A549 (cell line): Measurements from ENCODE around the gene GPR17. TPM values are rescaled to one million over a fixed set of nuclear protein-coding genes. Genes with fewer than 3 reads are reported as not detected.

Experiments
- ATAC-seq, 2 experiments: fragments of 200-7000 bp in 1 of 2; fragments of >200 bp in 1 of 2; cut with Nextera tagmentation in 1 of 2; cut with Tn5 transposase in 1 of 2; 3 replicates each; pipeline versions ENCODE4 v1.8.0 to v1.9.1; 2018 to 2020; ENCODE audit warnings: mild to moderate bottlenecking in 1 of 2, moderate library complexity in 1 of 2
- CTCF ChIA-PET: fragments of 300-600 bp; sonication (Branson Sonifier 250); formaldehyde crosslinking; extraction: SDS; loops from one replicate; lab custom pipeline; 2021; ENCODE audit warnings: antibody characterized with exemption, inconsistent platforms; lab: Yijun Ruan, JAX
- POLR2A ChIA-PET: fragments of 350-600 bp; formaldehyde crosslinking; extraction: SDS; loops from one replicate; lab custom pipeline; 2021; ENCODE audit warnings: antibody characterized with exemption, inconsistent platforms; lab: Yijun Ruan, JAX
- DNase-seq, 2 experiments: peaks; one replicate each; pipeline versions ENCODE4 v3.0.0 to v3.0.0-alpha.2; 2011 to 2016; ENCODE audit warnings: low read depth in 1 of 2, low spot score in 1 of 2
- FAIRE-seq: peaks from 2 replicates; lab custom pipeline; 2011; peaks lifted over from hg19 to GRCh38; lab: Jason Lieb, UNC
- H3K27ac ChIP-seq, 2 experiments: fragments of >200 bp; sonication (Bioruptor Twin); formaldehyde crosslinking; 3 replicates each; pipeline ENCODE4 v1.5.1; 2016 to 2017
- H3K4me1 ChIP-seq: fragments of >200 bp; sonication (Bioruptor Twin); formaldehyde crosslinking; 3 replicates; pipeline ENCODE4 v1.6.1; 2016
- H3K4me2 ChIP-seq: fragments of >200 bp; sonication (Bioruptor Twin); formaldehyde crosslinking; 3 replicates; pipeline ENCODE4 v1.6.1; 2016
- H3K4me3 ChIP-seq: fragments of >200 bp; sonication (Bioruptor Twin); formaldehyde crosslinking; 3 replicates; pipeline ENCODE4 v1.5.1; 2016
- H3K9me3 ChIP-seq: fragments of >200 bp; sonication (Bioruptor Twin); formaldehyde crosslinking; 3 replicates; pipeline ENCODE4 v1.6.1; 2016
- CHD2 ChIP-seq: fragments of 150-350 bp; IDR thresholded peaks from 2 replicates; pipeline ENCODE4 v1.6.1; 2014; ENCODE audit warnings: low read length; ENCODE audit not compliant: partially characterized antibody
- CHD4 ChIP-seq: fragments of 200-600 bp; sonication (generic); IDR thresholded peaks from 2 replicates; pipeline ENCODE4 v1.6.1; 2016; ENCODE audit warnings: antibody characterized with exemption, mild to moderate bottlenecking, borderline replicate concordance
- CTCF ChIP-seq: fragments of >200 bp; sonication (Bioruptor Twin); formaldehyde crosslinking; IDR thresholded peaks from 3 replicates; pipeline ENCODE4 v1.5.1; 2016
- E2F6 ChIP-seq: IDR thresholded peaks from 2 replicates; pipeline ENCODE4 v1.6.1; 2012; ENCODE audit warnings: low read depth, borderline replicate concordance
- EHF ChIP-seq: fragments of 250-450 bp; sonication (Bioruptor Pico); IDR thresholded peaks from 2 replicates; pipeline ENCODE4 v1.5.0; 2020; ENCODE audit warnings: mild to moderate bottlenecking
- EHMT2 ChIP-seq: fragments of 200-600 bp; sonication (generic); IDR thresholded peaks from 2 replicates; pipeline ENCODE4 v1.6.1; 2016; ENCODE audit warnings: antibody characterized with exemption, low read depth, mild to moderate bottlenecking, moderate library complexity
- EP300 ChIP-seq, 2 experiments: fragments of >200 bp; sonication (Bioruptor Twin); formaldehyde crosslinking; IDR thresholded peaks; 2 replicates in 1 of 2; 3 replicates in 1 of 2; pipeline ENCODE4 v1.6.1; 2016 to 2017
- ESRRA ChIP-seq: fragments of 150-350 bp; IDR thresholded peaks from 2 replicates; pipeline ENCODE4 v1.6.1; 2014; ENCODE audit warnings: mild to moderate bottlenecking, low read length, borderline replicate concordance
- GATA3 ChIP-seq: IDR thresholded peaks from 2 replicates; pipeline ENCODE4 v1.6.1; 2012; ENCODE audit warnings: borderline replicate concordance
- HDAC2 ChIP-seq: fragments of 200-600 bp; sonication (generic); IDR thresholded peaks from 2 replicates; pipeline ENCODE4 v1.6.1; 2016
- HMGXB4 ChIP-seq: fragments of 250-450 bp; sonication (Bioruptor Pico); IDR thresholded peaks from 2 replicates; pipeline ENCODE4 v1.5.0; 2021; ENCODE audit warnings: mild to moderate bottlenecking, moderate library complexity, borderline replicate concordance
- HOXB13 ChIP-seq: fragments of 250-450 bp; sonication (Bioruptor Pico); IDR thresholded peaks from 2 replicates; pipeline ENCODE4 v1.5.0; 2020; ENCODE audit warnings: low read depth, mild to moderate bottlenecking, moderate library complexity
- HOXB5 ChIP-seq: fragments of 250-450 bp; sonication (Bioruptor Pico); IDR thresholded peaks from 2 replicates; pipeline ENCODE4 v1.5.0; 2020; ENCODE audit warnings: mild to moderate bottlenecking, moderate library complexity
- JUN ChIP-seq, 2 experiments: fragments of >200 bp; sonication (Bioruptor Twin); formaldehyde crosslinking; IDR thresholded peaks; 2 replicates in 1 of 2; 3 replicates in 1 of 2; pipeline ENCODE4 v1.6.1; 2016 to 2017
- NFE2L2 ChIP-seq: fragments of 150-350 bp; conservative IDR thresholded peaks from 2 replicates; pipeline ENCODE4 v1.6.1; 2014; ENCODE audit warnings: low read length
- NPAS2 ChIP-seq: fragments of 250-450 bp; sonication (Bioruptor Pico); IDR thresholded peaks from 2 replicates; pipeline ENCODE4 v1.8.0; 2022; ENCODE audit warnings: mild to moderate bottlenecking, moderate library complexity, borderline replicate concordance
- POLR2A ChIP-seq: IDR thresholded peaks from 2 replicates; pipeline ENCODE4 v1.6.1; 2012; ENCODE audit warnings: mild to moderate bottlenecking, low read length
- RCOR1 ChIP-seq: fragments of 150-350 bp; IDR thresholded peaks from 2 replicates; pipeline ENCODE4 v1.6.1; 2014; ENCODE audit warnings: antibody characterized with exemption, low read length, low read depth
- RFX5 ChIP-seq: fragments of 450-650 bp; IDR thresholded peaks from 2 replicates; pipeline ENCODE4 v1.7.1; 2014; ENCODE audit warnings: antibody characterized with exemption, mild to moderate bottlenecking, moderate library complexity
- RNF2 ChIP-seq: fragments of 200-600 bp; sonication (generic); IDR thresholded peaks from 2 replicates; pipeline ENCODE4 v1.6.1; 2016; ENCODE audit warnings: low read depth, mild to moderate bottlenecking, antibody characterized with exemption, moderate library complexity, borderline replicate concordance
- SMC3 ChIP-seq: fragments of >200 bp; sonication (Bioruptor Twin); formaldehyde crosslinking; IDR thresholded peaks from 3 replicates; pipeline ENCODE4 v1.6.1; 2018; ENCODE audit warnings: inconsistent platforms
- TP53 ChIP-seq: fragments of 250-450 bp; sonication (Bioruptor Pico); IDR thresholded peaks from 2 replicates; pipeline ENCODE4 v1.5.0; 2021; ENCODE audit warnings: mild to moderate bottlenecking, moderate library complexity
- USF2 ChIP-seq: fragments of 450-650 bp; IDR thresholded peaks from 2 replicates; pipeline ENCODE4 v1.6.1; 2014; ENCODE audit warnings: antibody characterized with exemption
- ZSCAN20 ChIP-seq: fragments of 250-450 bp; sonication (Bioruptor Pico); IDR thresholded peaks from 2 replicates; pipeline ENCODE4 v1.8.0; 2022; ENCODE audit warnings: mild to moderate bottlenecking, moderate library complexity
- WGBS: methylation state at CpG from one replicate; pipeline ENCODE4 v1.1.6; 2017; ENCODE audit errors: missing lambda C conversion rate; 5-methylcytosine and 5-hydroxymethylcytosine counted together
- polyA plus RNA-seq, 4 experiments: library from polyadenylated mRNA; depleted of rRNA in 3 of 4; stranded (reverse); fragments of >200 nt; fragmentation: RNase III in 1 of 4; extraction: RNeasy Plus Mini Kit Qiagen cat#74134 plus additional on column Dnase treatment in 1 of 4; gene quantifications; 2 replicates in 3 of 4; 3 replicates in 1 of 4; pipeline ENCODE4 v1.2.3, GENCODE V29; 2011 to 2017

Gene GPR17
- polyA plus RNA-seq, 2 of the 4 experiments (the other 2 are of a cell fraction) = not detected

- TF ChIP-seq CHD4 (no peak), SMC3 (no peak), RCOR1 (no peak), CTCF (no peak), EHMT2 (no peak)
These were observed 16.3 kb upstream of the GPR17 start (continued) for GRCh38 chr2:127629637-127630036.

- CTCF ChIA-PET = interaction anchor here (0.9 to 3.2 kb wide), 2 partner anchors 19 to 37 kb away, joined by 3 to 11 read pairs; no protein-coding TSS in a partner anchor
- ATAC-seq = no peak
- H3K4me1 ChIP-seq = no peaks in the 10 kb centered on the region
- 58% methylated on average over 7 of the region's 10 CpGs for whole genome bisulfite sequencing
- FAIRE-seq = no peak
- TF ChIP-seq TP53 (CRISPR knock-in tag) (no peak), NPAS2 (CRISPR knock-in tag) (no peak)
- TF ChIP-seq, all 56 proteins: peak for 0
- no peak for DNase-seq
- Histone ChIP-seq H3K4me2 (no peak overlapping the region), H3K27ac (no peak overlapping the region), H3K9me3 (no peaks in the 10 kb centered on the region), H3K4me3 (no peak overlapping the region)
- POLR2A ChIA-PET = interaction anchor here (2.5 kb wide), 1 partner anchor 104 kb away, joined by 5 read pairs; the partner anchor contains the start of gene IWS1
These were observed 15.7 kb upstream of the GPR17 start for GRCh38 chr2:127630096-127630863.

GRCh38 chr2:127630864-127631540, 15.0 kb upstream of the GPR17 start:
- Histone ChIP-seq H3K4me3 (no peak overlapping the region), H3K27ac (no peak overlapping the region), H3K4me1 (no peaks in the 10 kb centered on the region), H3K4me2 (no peak overlapping the region), H3K9me3 (no peaks in the 10 kb centered on the region)
- ATAC-seq = no peak
- POLR2A ChIA-PET = interaction anchor here (2.5 kb wide), 1 partner anchor 105 kb away, joined by 5 read pairs; the partner anchor contains the start of gene IWS1
- no peak for FAIRE-seq
- 87% methylated on average over 15 of the region's 25 CpGs for WGBS
- CTCF ChIA-PET = interaction anchor here (1.7 to 3.2 kb wide), 2 partner anchors 15 to 19 kb away, joined by 5 to 11 read pairs; no protein-coding TSS in a partner anchor
- no peak for DNase-seq
- no peak for TF ChIP-seq USF2
- no peak for TF ChIP-seq EP300 (IDR thresholded peaks at IDR 0.05)
- TF ChIP-seq RCOR1 = no peak
- TF ChIP-seq HMGXB4 (CRISPR knock-in tag) = no peak
- TF ChIP-seq RFX5 = no peak
- no peak for TF ChIP-seq HOXB13 (CRISPR knock-in tag)
- TF ChIP-seq POLR2A = no peak
- TF ChIP-seq HOXB5 (CRISPR knock-in tag) = no peak
- TF ChIP-seq ZSCAN20 (CRISPR knock-in tag) = no peak
- no peak for TF ChIP-seq ESRRA
- TF ChIP-seq RNF2 = no peak
- no peak for TF ChIP-seq CHD2
- TF ChIP-seq E2F6 = no peak
- TF ChIP-seq HDAC2 = no peak
- TF ChIP-seq NFE2L2 = no peak
- TF ChIP-seq EHF = no peak
- TF ChIP-seq GATA3 = no peak
- no peak for TF ChIP-seq CTCF
- no peak for TF ChIP-seq EHMT2
- TF ChIP-seq JUN (IDR thresholded peaks at IDR 0.05) = no peak
